ENCODE data around the gene ROCK2.

ROCK2 gene

GRCh38 chr2:11224887-11225286 lies 119.5 kb downstream of the ROCK2 start:
- Histone ChIP-seq H3K4me3 (ENCODE audit: low read length) (no peak overlapping the region), H3K9me3 (ENCODE audit: control insufficient read depth, low read length) (no peaks in the 10 kb centered on the region)

GRCh38 chr2:11222845-11223244 lies 121.6 kb downstream of the ROCK2 start:
- Histone ChIP-seq H3K4me1 (ENCODE audit: control insufficient read depth, insufficient read depth, low read length) (no peaks in the 10 kb centered on the region), H3K36me3 (ENCODE audit: control insufficient read depth, insufficient read depth, low read length, severe bottlenecking) (peaks cover 93% of the 10 kb centered on the region), H3K27me3 (replicated peaks; ENCODE audit: control insufficient read depth, insufficient read depth, low read length) (no peaks in the 10 kb centered on the region), H3K4me3 (ENCODE audit: low read length) (no peak overlapping the region), H3K9ac (ENCODE audit: low read length) (no peak overlapping the region), H3K9me3 (ENCODE audit: control insufficient read depth, low read length) (no peaks in the 10 kb centered on the region)
- DNase-seq (ENCODE audit: low read depth): no peak

More at GRCh38 chr2:11224887-11225286, 119.5 kb downstream of the ROCK2 start:
- no peaks in the 10 kb centered on the region for H3K27me3 ChIP-seq (replicated peaks; ENCODE audit: control insufficient read depth, insufficient read depth, low read length)
- no peaks in the 10 kb centered on the region for H3K4me1 ChIP-seq (ENCODE audit: control insufficient read depth, insufficient read depth, low read length)
- no peak for DNase-seq (ENCODE audit: low read depth)
- peaks cover 73% of the 10 kb centered on the region for H3K36me3 ChIP-seq (ENCODE audit: control insufficient read depth, insufficient read depth, low read length, severe bottlenecking)
- no peak overlapping the region for H3K9ac ChIP-seq (ENCODE audit: low read length)

GRCh38 chr2:11220445-11220844 lies 124.0 kb downstream of the ROCK2 start:
- Histone ChIP-seq H3K4me1 (ENCODE audit: control insufficient read depth, insufficient read depth, low read length) (peaks cover 8% of the 10 kb centered on the region), H3K4me3 (ENCODE audit: low read length) (no peak overlapping the region), H3K27me3 (replicated peaks; ENCODE audit: control insufficient read depth, insufficient read depth, low read length) (no peaks in the 10 kb centered on the region), H3K36me3 (ENCODE audit: control insufficient read depth, insufficient read depth, low read length, severe bottlenecking) (peaks cover 93% of the 10 kb centered on the region), H3K9me3 (ENCODE audit: control insufficient read depth, low read length) (no peaks in the 10 kb centered on the region), H3K9ac (ENCODE audit: low read length) (no peak overlapping the region)
- DNase-seq (ENCODE audit: low read depth): no peak

GRCh38 chr2:11215407-11215806 lies 129.0 kb downstream of the ROCK2 start:
- Histone ChIP-seq H3K4me1 (ENCODE audit: control insufficient read depth, insufficient read depth, low read length) (peaks cover 21% of the 10 kb centered on the region), H3K36me3 (ENCODE audit: control insufficient read depth, insufficient read depth, low read length, severe bottlenecking) (peaks cover 97% of the 10 kb centered on the region), H3K9me3 (ENCODE audit: control insufficient read depth, low read length) (no peaks in the 10 kb centered on the region), H3K4me3 (ENCODE audit: low read length) (no peak overlapping the region), H3K27me3 (replicated peaks; ENCODE audit: control insufficient read depth, insufficient read depth, low read length) (no peaks in the 10 kb centered on the region), H3K9ac (ENCODE audit: low read length) (no peak overlapping the region)
- no peak for DNase-seq (ENCODE audit: low read depth)

GRCh38 chr2:11214770-11215169 lies 129.7 kb downstream of the ROCK2 start:
- Histone ChIP-seq H3K4me1 (ENCODE audit: control insufficient read depth, insufficient read depth, low read length) (peaks cover 21% of the 10 kb centered on the region), H3K4me3 (ENCODE audit: low read length) (no peak overlapping the region), H3K9ac (ENCODE audit: low read length) (no peak overlapping the region), H3K9me3 (ENCODE audit: control insufficient read depth, low read length) (no peaks in the 10 kb centered on the region), H3K27me3 (replicated peaks; ENCODE audit: control insufficient read depth, insufficient read depth, low read length) (no peaks in the 10 kb centered on the region), H3K36me3 (ENCODE audit: control insufficient read depth, insufficient read depth, low read length, severe bottlenecking) (peaks cover 97% of the 10 kb centered on the region)
- DNase-seq (ENCODE audit: low read depth): no peak

GRCh38 chr2:11213975-11214374 lies 130.5 kb downstream of the ROCK2 start:
- Histone ChIP-seq H3K4me1 (ENCODE audit: control insufficient read depth, insufficient read depth, low read length) (peaks cover 21% of the 10 kb centered on the region), H3K4me3 (ENCODE audit: low read length) (no peak overlapping the region), H3K9ac (ENCODE audit: low read length) (no peak overlapping the region), H3K27me3 (replicated peaks; ENCODE audit: control insufficient read depth, insufficient read depth, low read length) (no peaks in the 10 kb centered on the region), H3K36me3 (ENCODE audit: control insufficient read depth, insufficient read depth, low read length, severe bottlenecking) (peaks cover 97% of the 10 kb centered on the region), H3K9me3 (ENCODE audit: control insufficient read depth, low read length) (no peaks in the 10 kb centered on the region)
- DNase-seq (ENCODE audit: low read depth): no peak

- peaks cover 21% of the 10 kb centered on the region for H3K4me1 ChIP-seq (ENCODE audit: control insufficient read depth, insufficient read depth, low read length)
- H3K9me3 ChIP-seq (ENCODE audit: control insufficient read depth, low read length): no peaks in the 10 kb centered on the region
- H3K9ac ChIP-seq (ENCODE audit: low read length): no peak overlapping the region
- H3K4me3 ChIP-seq (ENCODE audit: low read length): no peak overlapping the region
- DNase-seq (ENCODE audit: low read depth): no peak
- peaks cover 95% of the 10 kb centered on the region for H3K36me3 ChIP-seq (ENCODE audit: control insufficient read depth, insufficient read depth, low read length, severe bottlenecking)
- no peaks in the 10 kb centered on the region for H3K27me3 ChIP-seq (replicated peaks; ENCODE audit: control insufficient read depth, insufficient read depth, low read length)
These were observed 131.3 kb downstream of the ROCK2 start for GRCh38 chr2:11213090-11213638.

GRCh38 chr2:11212645-11213044 lies 131.8 kb downstream of the ROCK2 start:
- Histone ChIP-seq H3K36me3 (ENCODE audit: control insufficient read depth, insufficient read depth, low read length, severe bottlenecking) (peaks cover 95% of the 10 kb centered on the region), H3K27me3 (replicated peaks; ENCODE audit: control insufficient read depth, insufficient read depth, low read length) (no peaks in the 10 kb centered on the region), H3K4me3 (ENCODE audit: low read length) (no peak overlapping the region), H3K9me3 (ENCODE audit: control insufficient read depth, low read length) (no peaks in the 10 kb centered on the region), H3K9ac (ENCODE audit: low read length) (no peak overlapping the region), H3K4me1 (ENCODE audit: control insufficient read depth, insufficient read depth, low read length) (peaks cover 21% of the 10 kb centered on the region)
- no peak for DNase-seq (ENCODE audit: low read depth)

- H3K36me3 ChIP-seq (ENCODE audit: control insufficient read depth, insufficient read depth, low read length, severe bottlenecking): peaks cover 86% of the 10 kb centered on the region
- DNase-seq (ENCODE audit: low read depth): no peak
- H3K9me3 ChIP-seq (ENCODE audit: control insufficient read depth, low read length): no peaks in the 10 kb centered on the region
- H3K9ac ChIP-seq (ENCODE audit: low read length): no peak overlapping the region
- no peaks in the 10 kb centered on the region for H3K27me3 ChIP-seq (replicated peaks; ENCODE audit: control insufficient read depth, insufficient read depth, low read length)
- H3K4me3 ChIP-seq (ENCODE audit: low read length): no peak overlapping the region
- peaks cover 31% of the 10 kb centered on the region for H3K4me1 ChIP-seq (ENCODE audit: control insufficient read depth, insufficient read depth, low read length)
These were observed 136.4 kb downstream of the ROCK2 start for GRCh38 chr2:11208083-11208482.

- H3K4me1 ChIP-seq (ENCODE audit: control insufficient read depth, insufficient read depth, low read length): peaks cover 24% of the 10 kb centered on the region
- H3K27me3 ChIP-seq (replicated peaks; ENCODE audit: control insufficient read depth, insufficient read depth, low read length): no peaks in the 10 kb centered on the region
- peak overlapping the region; percentile 48 for H3K4me3 ChIP-seq (ENCODE audit: low read length)
- DNase-seq (ENCODE audit: low read depth): peak; percentile 45
- peaks cover 86% of the 10 kb centered on the region for H3K36me3 ChIP-seq (ENCODE audit: control insufficient read depth, insufficient read depth, low read length, severe bottlenecking)
- H3K9me3 ChIP-seq (ENCODE audit: control insufficient read depth, low read length): no peaks in the 10 kb centered on the region
- H3K9ac ChIP-seq (ENCODE audit: low read length): peak overlapping the region; percentile 34
These were observed 141.0 kb downstream of the ROCK2 start for GRCh38 chr2:11203480-11203879.

- no peak overlapping the region for H3K4me3 ChIP-seq (ENCODE audit: low read length)
- H3K4me1 ChIP-seq (ENCODE audit: control insufficient read depth, insufficient read depth, low read length): peaks cover 24% of the 10 kb centered on the region
- DNase-seq (ENCODE audit: low read depth): no peak
- peaks cover 88% of the 10 kb centered on the region for H3K36me3 ChIP-seq (ENCODE audit: control insufficient read depth, insufficient read depth, low read length, severe bottlenecking)
- H3K27me3 ChIP-seq (replicated peaks; ENCODE audit: control insufficient read depth, insufficient read depth, low read length): no peaks in the 10 kb centered on the region
- no peaks in the 10 kb centered on the region for H3K9me3 ChIP-seq (ENCODE audit: control insufficient read depth, low read length)
- H3K9ac ChIP-seq (ENCODE audit: low read length): no peak overlapping the region
These were observed 142.5 kb downstream of the ROCK2 start for GRCh38 chr2:11201969-11202368.

GRCh38 chr2:11200651-11201050 lies 143.8 kb downstream of the ROCK2 start:
- H3K9me3 ChIP-seq (ENCODE audit: control insufficient read depth, low read length): no peaks in the 10 kb centered on the region
- peaks cover 88% of the 10 kb centered on the region for H3K36me3 ChIP-seq (ENCODE audit: control insufficient read depth, insufficient read depth, low read length, severe bottlenecking)
- no peak for DNase-seq (ENCODE audit: low read depth)
- H3K4me3 ChIP-seq (ENCODE audit: low read length): no peak overlapping the region
- no peaks in the 10 kb centered on the region for H3K27me3 ChIP-seq (replicated peaks; ENCODE audit: control insufficient read depth, insufficient read depth, low read length)
- peaks cover 26% of the 10 kb centered on the region for H3K4me1 ChIP-seq (ENCODE audit: control insufficient read depth, insufficient read depth, low read length)
- H3K9ac ChIP-seq (ENCODE audit: low read length): no peak overlapping the region
